GM11168 (cell line): ENCODE data around the gene IGSF21.

Experiments used
- in situ Hi-C: fragments of 300-500 bp; cut with MboI; formaldehyde crosslinking; loops from one replicate; pipeline ENCODE4 v1.12.0; 2022; ENCODE audit warnings: low sequenced_read_pairs; ENCODE audit not compliant: unreplicated experiment

The IGSF21 gene

DNA sequence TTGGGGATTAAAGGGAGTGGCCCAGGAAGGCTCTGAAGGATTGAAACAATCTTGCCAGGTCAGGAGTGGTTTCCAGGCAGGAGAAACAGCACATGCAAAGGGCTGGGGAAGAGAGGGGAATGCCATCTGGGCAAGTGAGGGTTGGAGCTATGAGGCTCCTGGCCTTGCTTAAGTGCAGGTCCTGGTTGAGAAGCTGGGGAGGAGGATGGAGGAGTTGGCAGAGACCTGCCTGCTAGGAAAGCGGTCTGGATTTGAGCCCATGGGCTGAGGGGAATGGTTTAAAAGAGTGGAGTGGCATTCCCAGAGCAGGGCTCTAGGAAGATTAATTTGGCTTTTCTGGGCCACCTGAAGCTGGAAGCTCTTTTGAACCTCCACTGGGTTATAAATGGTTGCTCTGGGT, 9.2 kb downstream of the IGSF21 start:
- in situ Hi-C loops = no loop called here

DNA sequence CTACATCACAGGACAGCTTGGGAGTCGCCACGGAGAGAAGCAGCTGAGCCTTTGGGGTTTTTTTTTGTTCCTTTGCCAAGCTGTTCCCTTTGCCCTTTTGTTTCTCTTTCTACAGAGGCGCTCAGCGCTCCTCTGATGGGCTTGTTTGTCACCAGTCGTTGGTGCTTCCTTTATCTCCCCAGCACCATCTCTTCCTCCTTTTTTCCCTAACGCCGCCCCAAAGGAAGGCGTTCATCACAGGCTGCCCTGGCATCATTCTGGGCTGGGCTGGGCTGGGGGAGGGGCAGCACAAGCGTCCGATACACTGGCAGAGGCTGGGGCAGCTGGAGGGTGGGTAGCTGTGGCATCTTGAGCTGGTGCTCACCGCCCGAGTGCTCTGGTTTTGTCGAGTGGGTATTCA, 10.5 kb downstream of the IGSF21 start:
- in situ Hi-C loops = no loop called here

DNA sequence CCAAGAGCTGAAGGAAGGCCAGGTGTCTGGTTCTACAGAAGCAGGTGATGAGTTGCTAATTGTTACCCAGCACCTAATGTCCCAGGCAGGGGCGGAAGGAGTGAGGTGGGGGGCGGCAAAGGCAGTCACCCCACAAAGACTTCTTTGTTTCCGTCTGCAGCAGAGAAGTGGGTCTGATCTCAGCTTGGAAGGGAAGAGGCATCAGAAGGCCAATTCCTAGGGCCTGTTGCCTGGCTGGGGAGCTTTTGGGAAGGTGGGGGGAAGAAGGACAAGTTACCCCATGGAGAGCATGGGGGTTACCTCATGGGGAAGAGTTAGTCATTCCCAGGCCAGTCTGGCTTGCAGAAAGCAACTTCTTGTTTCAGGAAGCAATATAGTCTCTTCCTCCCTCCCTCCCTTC, 10.9 kb downstream of the IGSF21 start:
- in situ Hi-C loops = no loop called here

DNA sequence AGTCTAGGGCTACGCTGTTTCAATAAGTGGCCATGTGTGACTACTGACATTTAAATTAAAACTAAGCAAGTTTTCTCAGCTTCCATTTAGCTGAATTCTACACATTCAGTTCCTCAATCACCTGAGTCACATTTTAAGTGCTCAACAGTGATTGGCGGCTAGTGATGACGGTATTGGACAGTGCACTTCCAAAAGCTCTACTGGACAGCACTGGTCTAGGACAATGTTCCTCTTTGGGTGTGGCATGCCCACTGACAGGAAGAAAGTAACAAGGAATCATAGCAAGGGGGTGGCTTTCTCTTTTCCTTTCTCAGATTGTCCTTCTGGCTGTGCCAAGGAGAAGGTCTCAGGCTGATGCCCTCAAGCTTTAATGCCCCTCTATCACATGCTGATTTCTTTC, 11.7 kb downstream of the IGSF21 start:
- in situ Hi-C loops = no loop called here

DNA sequence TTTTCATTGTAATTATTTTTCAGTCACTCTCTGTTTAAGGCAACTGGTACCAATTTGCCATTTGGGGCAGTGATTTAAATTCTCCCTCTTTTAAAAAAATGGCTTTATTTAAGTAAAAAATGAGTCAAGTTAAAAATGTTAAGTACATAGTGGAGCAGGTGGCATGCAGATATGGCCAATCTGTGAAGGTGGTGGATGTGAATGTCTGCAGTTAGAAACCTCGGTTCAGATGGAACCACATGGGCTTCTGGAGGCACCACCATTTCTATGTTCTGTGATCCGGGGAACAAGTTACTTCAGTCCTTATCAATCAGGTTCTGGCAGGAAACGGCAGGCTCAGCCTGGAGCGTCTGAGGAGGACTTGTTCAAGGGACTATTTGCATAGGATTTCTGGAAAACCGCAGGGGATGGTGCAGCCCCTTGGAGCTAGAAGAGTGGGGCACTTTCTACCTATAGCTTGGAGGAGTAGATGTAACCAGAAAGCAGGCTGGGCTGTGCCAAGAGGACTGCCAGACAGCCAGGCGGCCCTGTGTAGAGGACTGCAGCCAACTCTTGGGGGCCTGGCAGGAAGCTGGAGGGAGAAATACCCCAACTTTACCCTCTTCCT, 12.3 kb downstream of the IGSF21 start:
- in situ Hi-C loops = no loop called here

DNA sequence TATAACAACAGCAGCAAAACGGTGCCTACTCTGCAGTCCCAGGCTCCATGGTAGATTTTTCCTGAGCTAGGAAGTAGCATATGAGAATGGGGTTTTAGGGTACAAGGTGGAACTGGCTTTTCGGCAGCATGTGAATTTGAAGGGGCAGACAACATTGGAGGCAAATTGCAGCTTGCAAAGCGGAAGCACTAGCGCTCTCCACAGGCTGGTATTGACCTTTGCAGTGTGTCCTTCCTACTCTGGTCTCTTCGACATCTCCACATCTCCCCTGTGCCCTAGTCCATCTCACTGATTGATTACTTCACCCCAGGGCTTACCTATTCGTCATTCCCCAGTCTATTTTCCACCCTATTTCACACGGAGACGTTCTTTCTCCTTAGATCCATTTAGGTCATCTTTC, 13.0 kb downstream of the IGSF21 start:
- in situ Hi-C loops = no loop called here

DNA sequence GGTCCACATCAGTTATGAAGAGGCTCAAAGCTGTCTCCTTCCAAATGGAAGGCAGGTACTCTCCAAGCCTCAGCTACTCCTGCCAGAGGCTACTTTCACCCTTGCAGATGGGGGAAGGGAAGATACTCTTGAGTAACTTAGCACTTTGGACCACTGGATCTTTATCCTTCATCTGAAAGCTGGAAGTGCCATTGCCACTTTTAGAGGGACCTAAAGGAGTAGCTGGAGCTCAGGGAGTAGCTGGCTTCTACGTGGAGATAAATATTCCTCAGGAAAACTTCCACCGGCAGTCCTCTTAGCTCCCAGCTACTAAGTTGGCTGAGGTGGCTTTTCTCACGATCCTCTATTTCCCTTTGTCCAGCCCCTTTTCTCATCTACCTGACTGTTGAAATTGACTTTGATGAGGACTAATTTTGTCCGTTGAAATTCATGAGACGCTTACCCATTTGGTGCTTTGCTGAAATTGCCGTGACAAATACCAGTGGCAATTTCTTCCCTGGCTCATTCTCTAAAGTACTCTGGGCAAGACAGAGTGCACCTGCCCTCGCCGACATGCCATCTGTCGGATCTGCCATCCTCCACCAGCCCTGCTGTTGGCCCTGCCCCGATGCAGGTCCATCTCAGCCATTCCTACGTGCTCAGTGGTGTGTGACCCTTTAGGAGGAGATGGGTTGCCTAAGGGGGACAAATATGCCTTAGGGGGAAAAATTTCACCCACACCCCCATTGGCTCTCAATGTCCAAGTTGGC, 13.6 kb downstream of the IGSF21 start:
- in situ Hi-C loops = no loop called here

DNA sequence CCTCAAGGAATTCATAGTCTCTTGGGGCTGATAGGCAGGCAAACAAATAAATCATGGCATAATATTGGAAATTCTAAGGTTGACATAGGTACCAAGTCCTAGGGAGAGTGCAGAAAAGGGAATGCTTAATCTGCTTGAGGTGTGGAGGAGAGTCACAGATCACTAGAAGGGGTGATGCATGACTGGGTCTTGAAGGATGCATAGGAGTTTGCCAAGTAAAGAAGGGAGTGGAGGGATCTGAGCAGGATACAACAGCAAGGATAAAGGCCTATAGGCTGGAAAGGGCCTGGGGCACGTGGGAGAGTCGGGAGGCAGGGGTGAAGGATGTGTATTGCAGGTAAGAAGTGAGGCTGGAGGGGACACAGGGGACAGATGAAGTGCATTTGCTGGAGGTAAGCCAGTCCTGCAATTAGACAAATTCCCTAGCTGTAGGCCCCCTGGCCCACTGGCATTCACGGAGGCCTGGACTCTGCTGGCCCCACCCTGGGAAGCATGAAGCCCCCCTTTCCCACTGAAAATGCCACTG, 15.9 kb downstream of the IGSF21 start:
- in situ Hi-C loops = no loop called here

DNA sequence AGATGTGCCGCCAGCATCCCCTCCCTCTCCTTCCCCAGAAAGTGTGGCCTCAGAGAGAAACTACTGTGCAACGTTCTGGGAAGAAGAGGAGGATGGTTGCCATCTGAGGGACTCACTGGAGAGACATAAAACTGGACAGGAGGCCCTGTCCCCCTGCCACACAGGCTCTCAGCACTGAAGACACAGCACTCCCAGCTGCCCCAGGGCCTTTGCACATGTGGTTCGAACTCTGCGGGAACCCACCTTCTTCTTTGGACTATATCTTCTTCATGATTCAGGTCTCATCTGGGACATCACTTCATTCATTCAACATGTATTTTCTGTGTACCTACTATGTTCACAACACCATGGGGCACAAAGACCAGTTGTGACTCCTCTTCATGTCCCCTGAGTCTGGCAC, 17.4 kb downstream of the IGSF21 start:
- in situ Hi-C loops = no loop called here

DNA sequence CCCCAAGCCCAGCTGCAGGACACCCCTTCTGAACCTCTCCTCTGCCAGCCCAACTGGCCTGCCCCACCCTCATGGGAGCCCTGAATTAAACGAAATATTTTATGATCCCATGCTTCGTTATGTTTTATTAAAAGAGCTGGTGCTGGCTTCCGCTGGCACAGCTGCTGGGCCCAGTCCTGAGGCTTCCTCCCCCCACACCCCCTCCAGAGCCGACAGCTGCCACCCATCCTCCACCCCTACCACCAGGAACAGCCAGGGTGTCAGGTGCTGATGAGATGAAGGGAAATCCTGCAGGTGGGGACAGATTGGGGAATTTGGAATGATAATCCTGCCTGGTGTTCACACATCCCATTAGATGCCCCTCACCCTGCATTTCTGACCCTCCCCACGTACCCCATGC, 19.0 kb downstream of the IGSF21 start:
- in situ Hi-C loops = no loop called here

DNA sequence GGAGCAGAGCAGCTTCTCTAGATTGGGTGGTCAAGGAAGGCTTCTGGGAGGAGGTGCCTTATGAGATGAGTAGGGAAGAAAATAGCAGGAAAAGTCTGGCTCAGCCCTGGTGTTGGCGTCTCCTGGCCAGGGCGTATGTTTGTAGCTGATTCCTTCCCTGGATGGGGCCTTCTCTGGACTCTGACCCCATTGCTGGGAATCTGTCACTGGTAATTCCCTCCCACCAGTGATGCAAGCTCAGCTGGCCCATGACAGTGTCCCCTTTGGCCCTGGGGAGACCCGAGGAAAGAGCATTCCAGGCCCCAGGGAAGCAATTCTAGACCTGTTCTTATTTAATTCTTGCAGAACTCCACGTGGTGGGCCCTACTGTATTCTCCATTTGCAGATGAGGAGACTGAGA, 20.7 kb downstream of the IGSF21 start:
- in situ Hi-C loops = no loop called here

DNA sequence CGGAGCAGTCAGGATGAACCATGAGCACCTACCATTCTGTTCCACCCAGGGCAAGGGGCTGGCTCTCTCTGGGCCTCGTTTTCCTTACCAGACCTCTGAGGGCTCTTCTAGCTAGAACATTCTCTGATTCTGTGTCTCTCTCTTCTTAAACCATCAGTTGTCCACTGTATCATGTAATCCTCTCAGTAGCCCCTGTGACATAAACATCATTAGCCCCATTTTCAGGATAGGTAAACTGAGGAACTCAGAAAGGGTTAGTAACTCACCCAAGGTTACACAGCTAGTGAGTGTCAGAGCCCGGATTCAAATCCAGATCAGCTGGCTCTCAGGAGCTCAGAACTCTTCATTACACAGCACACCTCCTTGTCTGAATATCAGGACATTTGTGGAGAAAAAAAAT, 22.8 kb downstream of the IGSF21 start:
- in situ Hi-C loops = no loop called here

DNA sequence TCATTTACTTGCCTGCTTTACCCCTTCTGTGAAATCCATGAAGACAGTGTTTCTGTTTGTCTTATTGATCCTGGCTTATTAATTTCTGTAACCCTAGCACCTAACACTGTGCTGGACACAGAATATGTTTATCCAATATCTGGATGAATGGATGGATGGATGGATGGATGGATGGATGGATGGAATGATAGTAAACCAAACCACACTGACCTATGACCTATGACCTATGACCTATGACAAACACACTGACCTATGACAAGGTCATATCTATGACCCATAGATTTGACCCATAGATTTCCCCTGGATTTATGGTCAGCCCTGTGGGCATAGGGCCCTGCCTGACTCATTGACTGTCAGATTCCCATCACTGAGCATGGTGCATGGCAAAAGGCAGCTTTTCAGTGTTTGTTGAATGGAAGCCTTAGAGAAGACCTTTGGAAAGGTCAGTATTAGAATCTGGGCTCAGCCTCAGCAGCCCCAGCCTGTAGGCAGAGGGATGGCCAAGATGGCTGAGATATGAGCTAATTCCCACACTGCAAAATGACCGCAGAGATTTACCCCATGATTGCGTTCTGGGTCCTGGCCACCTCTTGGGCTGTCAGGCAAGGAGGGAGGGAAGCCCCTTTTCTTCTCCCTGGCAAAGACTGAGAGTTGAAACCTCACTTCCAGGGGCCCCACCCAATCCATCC, 24.6 kb downstream of the IGSF21 start:
- in situ Hi-C loops = no loop called here

DNA sequence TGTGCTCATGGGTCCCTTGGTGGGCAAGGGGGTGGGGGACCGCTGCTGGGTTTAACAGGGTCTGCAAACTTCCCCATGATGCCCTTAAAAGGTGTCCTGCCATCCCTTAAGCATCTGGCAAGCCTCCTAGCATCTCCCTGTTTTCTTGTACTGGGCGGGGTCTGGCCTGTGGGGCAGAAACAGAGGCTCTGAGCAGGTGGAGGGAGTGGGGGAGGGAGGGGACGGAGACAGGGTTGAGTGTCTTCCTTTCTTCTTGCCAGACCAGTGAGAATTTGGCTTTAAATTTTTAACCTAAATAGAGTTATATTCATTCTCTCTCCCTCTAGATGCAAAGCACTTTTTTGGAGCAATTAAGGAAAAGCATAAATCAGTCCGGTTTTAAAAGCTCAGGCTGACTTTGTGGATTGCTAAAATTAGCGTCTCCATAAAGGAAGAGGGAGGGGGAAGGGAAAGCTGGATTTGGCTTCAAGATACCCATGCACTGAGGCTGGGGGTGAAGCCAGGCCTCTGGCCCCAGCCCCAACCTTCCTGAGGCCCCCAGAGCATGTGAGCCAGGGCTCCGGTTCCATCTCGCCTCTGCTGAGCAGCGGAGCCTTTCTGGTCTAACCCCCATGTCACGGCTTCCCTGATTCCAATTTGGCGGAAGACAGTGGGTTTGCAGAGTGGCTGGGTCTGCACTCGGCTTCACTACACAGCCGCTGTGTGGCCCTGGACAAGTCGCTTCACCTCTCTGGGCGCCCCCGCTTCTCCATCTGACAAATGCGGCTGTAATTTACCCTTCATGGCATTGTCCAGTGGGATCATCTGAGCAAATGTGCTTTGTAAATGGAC, 25.3 kb downstream of the IGSF21 start:
- in situ Hi-C loops = no loop called here

DNA sequence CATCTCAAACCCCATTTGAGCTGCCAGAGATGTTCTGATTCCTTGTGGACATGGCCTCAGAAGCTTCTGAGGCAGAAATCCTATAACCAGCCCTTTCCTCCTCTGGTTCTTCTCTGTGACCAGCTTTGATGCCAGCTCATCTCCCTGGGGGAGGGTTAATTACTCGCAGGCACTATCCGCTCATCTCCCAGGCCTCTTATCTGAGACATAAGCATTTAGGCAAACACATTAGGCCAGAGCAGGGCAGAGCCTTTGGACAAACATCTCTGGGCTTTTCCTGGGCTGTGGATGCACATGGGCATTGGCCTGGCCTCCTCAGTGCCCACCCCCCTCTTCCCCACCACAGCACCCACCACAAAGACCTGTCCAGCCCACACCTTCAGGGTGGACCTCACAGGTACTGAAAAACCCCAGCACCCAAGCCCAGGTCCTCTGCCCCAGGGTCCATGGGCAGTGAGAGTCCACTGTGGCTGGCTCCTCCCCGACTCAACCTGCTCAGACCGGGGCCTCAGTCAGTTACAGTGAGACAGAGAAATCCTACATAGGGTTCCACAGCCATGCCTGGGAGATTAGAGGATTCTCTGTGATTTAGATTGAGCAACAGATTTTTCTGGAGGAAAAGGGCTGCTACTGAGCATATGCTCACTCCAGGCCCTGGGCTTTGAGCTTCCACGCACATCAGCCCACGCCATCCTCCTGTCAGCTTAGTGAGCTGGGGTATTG, 26.9 kb downstream of the IGSF21 start:
- in situ Hi-C loops = no loop called here

DNA sequence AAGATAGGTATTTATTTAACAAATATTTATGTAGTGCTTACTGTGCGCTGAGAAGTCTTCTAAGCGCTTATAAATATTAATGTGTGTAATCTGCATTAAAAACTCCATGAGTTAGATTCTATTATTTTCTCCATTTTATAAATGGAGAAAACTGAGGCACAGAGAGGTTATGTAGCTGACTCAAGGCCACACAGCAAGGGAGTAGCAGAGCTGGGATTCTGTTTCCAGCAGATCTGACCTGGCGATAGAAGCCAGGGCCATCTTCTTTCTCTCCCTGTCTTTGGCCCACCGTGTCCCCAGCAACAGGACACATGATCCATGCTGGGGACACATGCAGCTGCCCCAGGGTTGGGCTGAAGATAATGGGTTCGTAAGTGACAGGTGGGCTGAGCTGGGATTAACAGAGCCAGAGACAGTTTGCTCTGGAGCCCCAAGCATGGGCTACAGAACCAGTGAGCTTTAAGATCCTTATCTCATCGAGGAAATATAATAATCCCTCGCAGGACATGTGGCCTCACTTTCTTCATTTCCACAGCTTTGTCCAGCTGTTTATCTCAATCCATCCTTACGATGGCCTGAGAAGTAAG, 30.3 kb downstream of the IGSF21 start:
- in situ Hi-C loops = no loop called here

DNA sequence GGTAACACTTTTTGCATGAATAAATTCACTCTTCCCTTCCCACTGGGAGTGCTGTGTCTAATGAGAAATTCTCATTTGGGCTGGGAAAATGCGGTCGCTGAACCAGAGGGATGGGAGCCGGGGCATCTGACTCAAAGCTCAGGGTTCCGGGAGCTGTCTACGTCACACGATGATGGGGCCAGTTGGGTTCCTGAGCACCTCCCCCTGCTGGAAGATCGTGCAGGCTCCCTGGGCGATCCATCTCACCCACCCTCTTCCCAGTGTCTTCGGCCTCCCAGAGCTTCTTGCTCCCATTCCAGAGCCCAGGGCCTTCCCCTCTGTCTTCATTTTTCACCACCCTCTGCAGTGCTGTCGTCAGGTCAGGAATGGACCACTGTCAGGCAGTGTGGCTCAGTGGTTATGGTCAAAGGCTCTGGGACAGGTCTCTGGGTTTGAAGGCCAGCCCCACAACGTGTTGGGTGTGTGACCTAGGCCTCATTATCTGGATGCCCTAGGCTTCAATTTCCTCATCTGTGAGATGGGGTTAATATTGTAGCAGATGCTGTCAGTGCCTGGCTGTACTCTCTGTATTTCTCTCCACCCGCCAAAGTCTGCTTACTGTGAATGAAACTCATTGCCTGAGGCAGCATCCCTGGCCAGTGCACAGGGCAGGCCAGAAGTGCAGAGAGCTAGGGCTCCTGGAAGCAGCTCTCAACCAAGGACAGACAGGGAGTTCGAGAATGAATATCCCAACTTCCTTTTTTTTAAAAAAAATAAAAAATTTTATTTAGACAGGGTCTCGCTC, 31.8 kb downstream of the IGSF21 start:
- in situ Hi-C loops = no loop called here

DNA sequence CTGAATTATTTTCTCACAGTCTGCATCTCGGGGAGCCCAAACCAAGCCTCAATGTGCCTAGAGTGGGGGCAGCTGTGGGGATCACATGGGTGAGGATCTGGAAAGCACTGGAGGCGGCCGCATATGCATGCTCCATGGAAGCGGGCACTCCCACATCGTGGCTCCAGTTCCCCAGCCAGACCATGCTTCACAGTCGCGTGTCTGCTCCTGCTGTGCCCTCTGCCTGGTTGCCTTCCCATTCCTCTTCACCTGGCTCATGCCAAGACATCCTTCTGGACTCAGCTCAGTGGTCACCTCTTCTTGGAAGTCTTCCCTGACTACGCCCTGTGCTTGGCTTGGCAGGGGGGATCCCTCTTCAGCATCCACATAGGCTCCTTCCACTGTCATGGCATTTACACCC, 32.8 kb downstream of the IGSF21 start:
- in situ Hi-C loops = no loop called here

DNA sequence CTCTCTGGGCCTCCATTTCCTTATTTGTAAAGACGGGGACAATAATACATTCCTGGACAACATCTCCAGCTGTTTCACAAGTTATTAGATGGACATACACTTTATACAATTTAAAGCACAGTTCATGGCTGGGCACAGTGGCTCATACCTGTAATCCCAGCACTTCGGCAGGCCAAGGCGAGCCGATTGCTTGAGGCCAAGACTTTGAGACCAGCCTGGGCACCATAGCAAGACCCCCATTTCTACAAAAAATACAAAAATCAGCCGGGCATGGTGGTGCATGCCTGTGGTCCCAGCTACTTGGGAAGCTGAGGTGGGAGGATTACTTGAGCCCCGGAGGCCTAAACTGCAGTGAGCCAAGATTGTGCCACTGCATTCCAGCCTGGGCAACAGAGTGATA, 34.1 kb downstream of the IGSF21 start:
- in situ Hi-C loops = no loop called here
